ENCODE measurements around the gene IQCH.
A peak's percentile ranks its signal among the peaks of the same experiment; 100 is the strongest.

The IQCH gene

DNA sequence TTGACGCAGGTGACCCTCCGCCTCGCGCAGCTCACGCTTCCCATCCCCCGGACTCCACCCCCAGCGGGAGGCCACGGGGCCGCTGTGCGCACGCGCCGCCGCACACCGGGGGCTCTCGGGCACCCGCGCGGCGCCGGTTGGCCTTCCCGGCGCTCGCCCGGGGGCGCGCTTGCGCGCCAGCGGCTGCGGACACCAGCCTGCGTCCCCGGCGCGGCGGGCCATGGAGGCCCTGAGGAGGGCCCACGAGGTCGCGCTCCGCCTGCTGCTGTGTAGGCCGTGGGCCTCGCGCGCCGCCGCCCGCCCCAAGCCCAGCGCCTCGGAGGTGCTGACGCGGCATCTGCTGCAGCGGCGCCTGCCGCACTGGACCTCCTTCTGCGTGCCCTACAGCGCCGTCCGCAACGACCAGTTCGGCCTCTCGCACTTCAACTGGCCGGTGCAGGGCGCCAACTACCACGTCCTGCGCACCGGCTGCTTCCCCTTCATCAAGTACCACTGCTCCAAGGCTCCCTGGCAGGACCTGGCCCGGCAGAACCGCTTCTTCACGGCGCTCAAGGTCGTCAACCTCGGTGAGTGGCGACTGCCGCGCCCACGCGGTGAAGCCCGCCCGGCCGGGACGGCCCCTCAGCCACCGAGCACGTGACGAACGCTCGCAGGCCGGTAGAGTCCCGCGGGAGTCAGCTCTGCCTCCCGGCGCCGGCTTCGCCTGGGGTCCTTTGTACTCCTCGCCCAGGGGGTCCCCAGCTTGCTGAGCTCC is 266.6 kb downstream of the IQCH start, which contains the start of gene C15orf61:
C15orf61 (plus strand) TSS at position 103 of the 754 bp plus-strand sequence; CDS start at position 221, 118 bp downstream.
- in situ Hi-C loops (cut with MboI; ENCODE audit: low sequenced_read_pairs, unreplicated experiment) = no loop called here
- TF ChIP-seq, protein P1, sequence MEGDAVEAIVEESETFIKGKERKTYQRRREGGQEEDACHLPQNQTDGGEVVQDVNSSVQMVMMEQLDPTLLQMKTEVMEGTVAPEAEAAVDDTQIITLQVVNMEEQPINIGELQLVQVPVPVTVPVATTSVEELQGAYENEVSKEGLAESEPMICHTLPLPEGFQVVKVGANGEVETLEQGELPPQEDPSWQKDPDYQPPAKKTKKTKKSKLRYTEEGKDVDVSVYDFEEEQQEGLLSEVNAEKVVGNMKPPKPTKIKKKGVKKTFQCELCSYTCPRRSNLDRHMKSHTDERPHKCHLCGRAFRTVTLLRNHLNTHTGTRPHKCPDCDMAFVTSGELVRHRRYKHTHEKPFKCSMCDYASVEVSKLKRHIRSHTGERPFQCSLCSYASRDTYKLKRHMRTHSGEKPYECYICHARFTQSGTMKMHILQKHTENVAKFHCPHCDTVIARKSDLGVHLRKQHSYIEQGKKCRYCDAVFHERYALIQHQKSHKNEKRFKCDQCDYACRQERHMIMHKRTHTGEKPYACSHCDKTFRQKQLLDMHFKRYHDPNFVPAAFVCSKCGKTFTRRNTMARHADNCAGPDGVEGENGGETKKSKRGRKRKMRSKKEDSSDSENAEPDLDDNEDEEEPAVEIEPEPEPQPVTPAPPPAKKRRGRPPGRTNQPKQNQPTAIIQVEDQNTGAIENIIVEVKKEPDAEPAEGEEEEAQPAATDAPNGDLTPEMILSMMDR (IDR thresholded peaks at IDR 0.05; ENCODE audit: borderline replicate concordance, control extremely low read depth, extremely low read depth, insufficient read depth, missing control alignments) = peak; percentile 8

DNA sequence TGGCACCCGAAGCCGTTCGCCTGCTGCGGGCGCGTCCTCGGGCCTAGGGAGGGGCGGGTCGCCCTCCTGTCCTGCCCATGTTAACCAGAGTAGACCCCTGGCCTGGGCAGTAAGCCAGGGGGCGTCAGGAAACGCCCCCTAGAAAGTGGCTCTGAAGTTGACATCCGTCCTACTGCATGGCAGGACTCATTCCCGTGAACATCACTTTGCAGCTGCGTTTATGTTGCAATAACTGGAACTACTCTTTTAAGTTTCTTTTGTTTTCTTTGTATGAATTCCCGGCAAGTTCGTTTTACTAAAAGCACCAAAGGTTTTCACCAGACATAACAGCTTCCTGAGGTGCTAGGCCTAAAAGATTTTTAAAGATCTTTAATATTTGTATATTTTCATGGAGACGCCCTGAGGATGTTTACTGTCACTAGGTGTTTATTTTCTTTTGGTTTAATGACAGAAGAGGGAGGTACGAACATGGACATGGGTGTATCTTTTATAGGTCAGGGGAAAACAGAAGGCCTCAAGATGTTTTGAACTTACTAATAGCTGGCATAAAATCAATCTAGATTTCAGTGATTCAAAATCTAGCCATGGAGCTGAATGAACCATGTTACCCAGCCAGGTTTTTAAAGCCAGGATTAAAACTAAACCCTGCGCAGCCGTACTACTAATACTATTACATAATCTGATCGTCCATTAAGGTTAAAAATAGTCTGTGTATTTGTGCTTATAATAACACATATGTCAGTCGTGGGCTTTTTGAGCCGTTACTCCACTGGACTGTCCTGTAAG is 267.4 kb downstream of the IQCH start:
- TF ChIP-seq, protein P1 (IDR thresholded peaks at IDR 0.05; ENCODE audit: borderline replicate concordance, control extremely low read depth, extremely low read depth, insufficient read depth, missing control alignments) = no peak
- DNase-seq (ENCODE audit: low spot score) = no peak
- in situ Hi-C loops (cut with MboI; ENCODE audit: low sequenced_read_pairs, unreplicated experiment) = no loop called here

More for the DNA sequence above, 266.6 kb downstream of the IQCH start, which contains the start of gene C15orf61:
- peak; percentile 95 for DNase-seq (ENCODE audit: low spot score)

DNA sequence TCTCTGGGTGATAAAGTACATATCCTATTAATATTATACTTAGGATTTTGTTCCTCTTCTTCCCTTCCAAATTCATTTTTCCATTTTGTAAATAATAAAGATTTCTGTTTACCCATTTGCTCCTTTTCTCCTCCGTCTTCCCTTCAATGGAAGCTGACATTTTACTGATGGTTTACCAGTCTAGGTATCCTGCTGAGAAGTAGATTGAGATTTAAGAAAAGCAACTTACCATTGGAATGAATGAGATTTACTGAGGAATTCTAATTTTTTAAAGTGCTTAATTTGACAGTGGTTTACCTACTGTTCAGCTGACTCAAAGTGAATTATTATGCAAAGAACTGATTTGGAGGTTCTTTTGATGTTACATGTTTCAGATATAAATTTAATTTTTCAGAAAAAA is 268.7 kb downstream of the IQCH start:
- TF ChIP-seq, protein P1 (IDR thresholded peaks at IDR 0.05; ENCODE audit: borderline replicate concordance, control extremely low read depth, extremely low read depth, insufficient read depth, missing control alignments) = no peak
- in situ Hi-C loops (cut with MboI; ENCODE audit: low sequenced_read_pairs, unreplicated experiment) = no loop called here

DNA sequence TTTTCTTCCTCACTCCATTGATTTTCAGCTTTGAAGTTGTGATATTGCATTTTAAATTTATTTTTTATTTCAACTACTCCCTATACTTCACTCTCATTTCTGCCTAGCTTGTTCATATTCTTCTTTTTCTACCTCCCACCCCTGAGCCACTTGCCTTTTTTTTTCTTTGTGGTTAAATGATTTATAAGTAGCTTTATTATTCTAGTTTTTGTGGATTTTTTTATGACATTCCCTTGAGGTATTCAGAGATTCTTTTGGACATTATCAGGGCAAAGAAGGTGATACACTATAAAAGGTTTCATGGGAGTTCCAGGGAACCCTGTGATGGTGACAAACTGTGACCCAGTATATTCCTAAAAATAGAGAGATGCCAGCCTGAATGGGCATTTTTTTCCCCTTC is 269.6 kb downstream of the IQCH start:
- no peak for DNase-seq (ENCODE audit: low spot score)
- in situ Hi-C loops (cut with MboI; ENCODE audit: low sequenced_read_pairs, unreplicated experiment) = no loop called here
- TF ChIP-seq, protein P1 (IDR thresholded peaks at IDR 0.05; ENCODE audit: borderline replicate concordance, control extremely low read depth, extremely low read depth, insufficient read depth, missing control alignments) = no peak

More for the DNA sequence above, 268.7 kb downstream of the IQCH start:
- DNase-seq (ENCODE audit: low spot score) = no peak

DNA sequence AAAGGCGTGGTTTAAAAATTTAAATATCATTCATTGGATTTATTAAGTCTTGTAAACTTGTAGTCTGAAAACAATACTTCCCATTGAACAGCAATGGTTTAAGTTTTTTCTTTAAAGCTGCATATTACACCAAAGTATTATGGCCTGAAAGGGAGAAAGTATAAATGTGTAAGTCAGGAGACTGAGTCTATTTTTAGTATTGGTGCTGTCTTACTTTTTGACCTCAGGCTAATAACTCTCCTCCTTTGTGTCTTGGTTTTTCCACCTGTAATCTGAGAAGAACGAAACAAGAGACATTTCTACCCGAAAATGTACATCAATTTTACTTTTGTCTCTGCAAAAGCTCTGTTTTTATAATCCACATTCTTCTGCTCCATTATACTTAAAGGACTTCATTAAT is 273.9 kb downstream of the IQCH start:
- TF ChIP-seq, protein P1 (IDR thresholded peaks at IDR 0.05; ENCODE audit: borderline replicate concordance, control extremely low read depth, extremely low read depth, insufficient read depth, missing control alignments) = no peak
- in situ Hi-C loops (cut with MboI; ENCODE audit: low sequenced_read_pairs, unreplicated experiment) = no loop called here
- no peak for DNase-seq (ENCODE audit: low spot score)

DNA sequence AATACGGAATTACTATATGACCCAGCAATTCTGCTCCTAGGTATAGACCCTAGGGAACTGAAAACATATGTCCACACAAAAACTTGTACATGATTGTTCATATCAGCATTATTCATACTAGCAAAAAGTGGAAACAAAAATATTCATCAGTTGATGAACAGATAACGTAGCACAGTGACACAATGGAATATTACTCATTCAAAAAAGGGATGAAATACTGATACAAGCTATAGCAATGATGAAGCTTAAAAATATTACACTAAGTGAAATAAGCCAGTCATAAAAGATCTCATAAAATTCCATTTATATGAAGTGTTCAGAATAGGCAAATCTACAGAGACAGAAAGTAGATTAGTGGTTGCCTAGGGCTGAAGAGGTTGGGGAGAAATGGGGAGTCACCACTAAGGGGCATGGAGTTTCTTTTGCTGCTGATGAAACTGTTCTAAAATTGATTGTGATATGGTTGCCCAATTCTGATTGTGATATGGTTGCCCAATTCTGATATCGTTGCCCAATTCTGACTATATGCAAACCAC is 276.9 kb downstream of the IQCH start:
- in situ Hi-C loops (cut with MboI; ENCODE audit: low sequenced_read_pairs, unreplicated experiment) = loop anchor here (10.0 kb wide), 1 partner anchor 63 kb away; no protein-coding TSS in a partner anchor
- no peak for DNase-seq (ENCODE audit: low spot score)
- TF ChIP-seq, protein P1 (IDR thresholded peaks at IDR 0.05; ENCODE audit: borderline replicate concordance, control extremely low read depth, extremely low read depth, insufficient read depth, missing control alignments) = no peak

Measured in GM13976 (cell line).